IMR-90 (cell line): ENCODE measurements around the gene CYSTM1. TPM values are rescaled to one million over a fixed set of nuclear protein-coding genes. Genes with fewer than 3 reads are reported as not detected.

ENCODE experiments used
- ATAC-seq: fragments of 200-7000 bp; cut with Tn5 transposase; 2 replicates; pipeline ENCODE4 v1.9.1; 2020; ENCODE audit warnings: low read depth, mild to moderate bottlenecking, moderate library complexity
- BruUV-seq: library from RNA; stranded (reverse); fragments of 400-500 nt; replicated peaks from 2 replicates; lab custom pipeline; 2021; lab: Mats Ljungman, UMichigan
- CTCF ChIA-PET: fragments of 300-600 bp; formaldehyde crosslinking; extraction: SDS; loops from one replicate; lab custom pipeline; 2021; ENCODE audit warnings: antibody characterized with exemption; lab: Yijun Ruan, JAX
- POLR2A ChIA-PET: fragments of 300-600 bp; sonication (Branson Sonifier 250); formaldehyde crosslinking; loops from one replicate; lab custom pipeline; 2022; ENCODE audit warnings: antibody characterized with exemption; ENCODE audit not compliant: unreplicated experiment; lab: Charles Lee
- DNase-seq: peaks from one replicate; pipeline ENCODE4 v3.0.0; 2013
- H2AFZ ChIP-seq: replicated peaks from 2 replicates; pipeline ENCODE3; 2013; ENCODE audit warnings: low read length, mild to moderate bottlenecking; ENCODE audit not compliant: poor library complexity
- H2AK5ac ChIP-seq: 2 replicates; pipeline ENCODE4 v1.6.1; 2013; ENCODE audit warnings: low read depth, low read length, inconsistent platforms
- H2AK9ac ChIP-seq: replicated peaks from 2 replicates; pipeline ENCODE3; 2013; ENCODE audit warnings: mild to moderate bottlenecking, low read depth, low read length, moderate library complexity; ENCODE audit not compliant: poor library complexity
- H2BK120ac ChIP-seq: 2 replicates; pipeline ENCODE4 v1.6.1; 2013; ENCODE audit warnings: low read depth, low read length, inconsistent platforms
- H2BK15ac ChIP-seq: 3 replicates; pipeline ENCODE4 v1.6.1; 2013; ENCODE audit warnings: low read depth, low read length, inconsistent platforms
- H2BK20ac ChIP-seq: 2 replicates; pipeline ENCODE4 v1.6.1; 2013; ENCODE audit warnings: low read depth, mild to moderate bottlenecking, inconsistent platforms, low read length, moderate library complexity
- H2BK5ac ChIP-seq: 2 replicates; pipeline ENCODE4 v1.6.1; 2013; ENCODE audit warnings: mild to moderate bottlenecking, low read depth, low read length, inconsistent platforms; ENCODE audit not compliant: poor library complexity, severe bottlenecking
- H3K14ac ChIP-seq: replicated peaks from 2 replicates; pipeline ENCODE4 v1.6.1; 2013; ENCODE audit warnings: low read depth, low read length, inconsistent platforms
- H3K18ac ChIP-seq: 2 replicates; pipeline ENCODE4 v1.6.1; 2013; ENCODE audit warnings: low read depth, low read length, control low read depth
- H3K23ac ChIP-seq: 2 replicates; pipeline ENCODE4 v1.6.1; 2013; ENCODE audit warnings: low read depth, low read length, inconsistent platforms
- H3K27ac ChIP-seq: 2 replicates; pipeline ENCODE4 v1.5.1; 2013; ENCODE audit warnings: mild to moderate bottlenecking, control low read depth, low read length; ENCODE audit not compliant: insufficient read depth
- H3K27me3 ChIP-seq: 2 replicates; pipeline ENCODE4 v1.6.1; 2013; ENCODE audit warnings: low read length; ENCODE audit not compliant: control insufficient read depth, insufficient read depth
- H3K36me3 ChIP-seq: 2 replicates; pipeline ENCODE4 v1.6.1; 2013; ENCODE audit warnings: low read length, mixed read lengths; ENCODE audit not compliant: control insufficient read depth, insufficient read depth
- H3K4ac ChIP-seq: 2 replicates; pipeline ENCODE4 v1.6.1; 2013; ENCODE audit warnings: low read depth, low read length, inconsistent platforms
- H3K4me1 ChIP-seq: 2 replicates; pipeline ENCODE4 v1.6.1; 2013; ENCODE audit warnings: low read length, mixed read lengths; ENCODE audit not compliant: control insufficient read depth, insufficient read depth
- H3K4me2 ChIP-seq: 2 replicates; pipeline ENCODE4 v1.6.1; 2013; ENCODE audit warnings: low read depth, mild to moderate bottlenecking, control low read depth, low read length, moderate library complexity
- H3K4me3 ChIP-seq: 2 replicates; pipeline ENCODE4 v1.5.1; 2013; ENCODE audit warnings: low read depth, mild to moderate bottlenecking, control low read depth, low read length, moderate library complexity; ENCODE audit not compliant: insufficient read depth
- H3K56ac ChIP-seq: 2 replicates; pipeline ENCODE4 v1.6.1; 2013; ENCODE audit warnings: low read length, inconsistent platforms; ENCODE audit not compliant: insufficient read depth; ENCODE audit errors: extremely low read depth
- H3K79me1 ChIP-seq, 2 experiments: 2 replicates each; pipeline ENCODE4 v1.6.1; 2013; ENCODE audit warnings: low read length in 2 of 2, inconsistent platforms in 1 of 2, low read depth in 1 of 2
- H3K9ac ChIP-seq: 2 replicates; pipeline ENCODE4 v1.6.1; 2013; ENCODE audit warnings: low read depth, low read length, control low read depth
- H3K9me1 ChIP-seq: 2 replicates; pipeline ENCODE4 v1.6.1; 2013; ENCODE audit warnings: low read length, inconsistent platforms; ENCODE audit not compliant: insufficient read depth
- H3K9me3 ChIP-seq: 2 replicates; pipeline ENCODE4 v1.6.1; 2013; ENCODE audit warnings: low read length; ENCODE audit not compliant: control insufficient read depth, insufficient read depth
- H4K20me1 ChIP-seq: 2 replicates; pipeline ENCODE4 v1.6.1; 2013; ENCODE audit warnings: low read length, inconsistent platforms; ENCODE audit not compliant: insufficient read depth
- H4K5ac ChIP-seq: 2 replicates; pipeline ENCODE4 v1.6.1; 2013; ENCODE audit warnings: mild to moderate bottlenecking, low read depth, low read length, control low read depth
- H4K8ac ChIP-seq, 2 experiments: 2 replicates each; pipeline ENCODE4 v1.6.1; 2013; ENCODE audit warnings: low read depth in 2 of 2, low read length in 2 of 2, control low read depth in 1 of 2, inconsistent platforms in 1 of 2
- H4K91ac ChIP-seq: 2 replicates; pipeline ENCODE4 v1.6.1; 2013; ENCODE audit warnings: low read depth, low read length, inconsistent platforms; ENCODE audit not compliant: insufficient read depth
- BHLHE40 ChIP-seq: fragments of 150-350 bp; IDR thresholded peaks from 2 replicates; pipeline ENCODE4 v1.6.1; 2016; ENCODE audit warnings: mild to moderate bottlenecking, low read depth, low read length
- CHD1 ChIP-seq: IDR thresholded peaks from 2 replicates; pipeline ENCODE4 v1.6.1; 2012; ENCODE audit warnings: low read depth, low read length, improper control_type of control experiment
- ELK1 ChIP-seq: fragments of 150-350 bp; IDR thresholded peaks from 2 replicates; pipeline ENCODE4 v1.6.1; 2016; ENCODE audit warnings: low read depth, mild to moderate bottlenecking, low read length, moderate library complexity, borderline replicate concordance
- FOS ChIP-seq: fragments of 150-350 bp; IDR thresholded peaks from 2 replicates; pipeline ENCODE4 v1.6.1; 2016; ENCODE audit warnings: low read depth, low read length
- NFE2L2 ChIP-seq: fragments of 150-350 bp; IDR thresholded peaks from 2 replicates; pipeline ENCODE4 v1.6.1; 2016; ENCODE audit warnings: low read depth, mild to moderate bottlenecking, low read length
- POLR2A ChIP-seq: IDR thresholded peaks from 2 replicates; pipeline ENCODE4 v1.6.1; 2012; ENCODE audit warnings: mild to moderate bottlenecking, low read depth, low read length
- RAD21 ChIP-seq: IDR thresholded peaks from 2 replicates; pipeline ENCODE4 v1.6.1; 2012; ENCODE audit warnings: low read length, improper control_type of control experiment
- WGBS, 2 experiments: methylation state at CpG; one replicate each; pipeline versions ENCODE4 v1.1.5 to v1.1.7; 2013; ENCODE audit warnings: missing lambda C conversion rate in 2 of 2; ENCODE audit not compliant: insufficient read length in 1 of 2; ENCODE audit errors: extremely low coverage in 2 of 2; 5-methylcytosine and 5-hydroxymethylcytosine counted together
- dilution Hi-C: fragments of 300-500 bp; cut with HindIII; formaldehyde crosslinking; loops from one replicate; pipeline ENCODE4 v1.14.3; 2018; ENCODE audit warnings: low sequenced_read_pairs; ENCODE audit not compliant: unreplicated experiment
- in situ Hi-C: fragments of 300-500 bp; cut with MboI; formaldehyde crosslinking; loops from 3 replicates; pipeline ENCODE4 v1.14.3; 2019; ENCODE audit warnings: low sequenced_read_pairs, inconsistent platforms, mixed read lengths
- intact Hi-C: fragments of 100-400 bp; cut with micrococcal nuclease; formaldehyde crosslinking; loops from 2 replicates; pipeline ENCODE4 v1.10.0; 2022
- polyA plus RNA-seq, 3 experiments: library from polyadenylated mRNA; depleted of rRNA; stranded (reverse); fragments of >200 nt; gene quantifications; 2 replicates each; pipeline ENCODE4 v1.2.3, GENCODE V29; 2012; ENCODE audit warnings: low replicate concordance in 1 of 3
- total RNA-seq: library from RNA; depleted of rRNA; stranded (reverse); fragments of >200 nt; gene quantifications from 2 replicates; pipeline ENCODE4 v1.2.3, GENCODE V29; 2012

Gene CYSTM1
- total and polyA plus RNA-seq, 2 of the 4 experiments (the other 2 are of a cell fraction): 7.3 to 15.0 TPM

DNA sequence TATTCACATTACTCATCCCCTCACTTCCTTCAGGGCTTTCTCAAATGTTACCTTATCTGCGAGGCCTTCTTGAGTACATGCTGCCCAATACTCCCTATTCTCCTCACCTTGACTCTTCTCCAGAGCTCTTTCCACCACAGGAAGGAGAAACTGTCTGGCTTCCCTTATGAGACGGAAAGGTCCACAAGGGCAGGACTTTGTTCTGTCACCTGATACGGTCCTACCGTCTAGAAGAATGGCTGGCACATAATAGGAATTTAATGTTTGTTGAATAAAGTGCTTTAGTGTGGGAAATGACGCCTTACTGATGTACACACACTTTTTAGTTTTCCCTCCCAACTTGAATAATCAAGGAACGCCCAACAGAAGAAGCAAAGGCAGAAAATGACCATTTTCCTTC lies 75.4 kb downstream of the CYSTM1 start:
- Histone ChIP-seq H3K4ac (peak overlapping the region; percentile 49; the same call in 1 of the 2 replicates), H3K27ac (no peak overlapping the region), H3K14ac (peak overlapping the region; percentile 31; the same call in 1 of the 2 replicates), H3K9me1 (peaks cover 35% of the 10 kb centered on the region), H3K9me3 (no peaks in the 10 kb centered on the region), H2BK15ac (peak overlapping the region; percentile 82; the same call in 1 of the 3 replicates), H2BK5ac (no peak overlapping the region), H2BK120ac (peak overlapping the region; percentile 32; the same call in 1 of the 2 replicates), H2AK9ac (peak overlapping the region; percentile 9), H3K36me3 (peaks cover 3% of the 10 kb centered on the region; the same call in 1 of the 2 replicates), H2AK5ac (peak overlapping the region; percentile 80), H3K4me3 (no peak overlapping the region), H2BK20ac (peak overlapping the region; percentile 82), H3K56ac (no peak overlapping the region), H3K4me1 (peaks cover 34% of the 10 kb centered on the region), H4K20me1 (peaks cover 17% of the 10 kb centered on the region; the same call in 1 of the 2 replicates), H4K8ac (peak overlapping the region in 1 of 2 experiments; percentile 27; a peak in 1 of 4 replicates), H3K27me3 (no peaks in the 10 kb centered on the region), H2AFZ (no peak overlapping the region), H3K4me2 (no peak overlapping the region), H3K18ac (no peak overlapping the region), H3K79me1 (peaks cover 44 to 87% of the 10 kb centered on the region in 2 experiments), H3K23ac (peak overlapping the region; percentile 21; the same call in 1 of the 2 replicates), H3K9ac (no peak overlapping the region), H4K91ac (peak overlapping the region; percentile 65), H4K5ac (no peak overlapping the region)
- dilution Hi-C loops (no loop called here), intact Hi-C loops (loop anchor here (2.0 kb wide), 1 partner anchor 44 kb away; no protein-coding TSS in a partner anchor), in situ Hi-C loops (no loop called here)
- WGBS, 2 experiments: 100% methylated on average over 1 of the region's 6 CpGs; no CpG with 5 or more reads in 1 of the 2 experiments
- POLR2A ChIA-PET: no interaction called here
- DNase-seq: no peak
- BruUV-seq: no TSS peak
- TF ChIP-seq CHD1 (no peak), ELK1 (no peak), FOS (no peak), NFE2L2 (no peak), RAD21 (no peak), BHLHE40 (no peak), POLR2A (no peak)
- CTCF ChIA-PET: interaction anchor here (1.0 to 2.2 kb wide), 3 partner anchors 96 to 108 kb away, joined by 6 to 11 read pairs (median 6); partner anchors contain the start of gene HBEGF
- no peak for ATAC-seq
